HCT116 (cell line): ENCODE measurements around the gene PTPRA.

ENCODE experiments used
- CTCF ChIP-seq, 3 experiments: fragments of 200-600 bp in 1 of 3; sonication (generic) in 1 of 3; IDR thresholded peaks in 2 of 3; conservative IDR thresholded peaks in 1 of 3; 2 replicates each; pipeline ENCODE4 v1.5.1; 2012 to 2017; ENCODE audit warnings: low read depth in 2 of 3, low read length in 2 of 3, antibody characterized with exemption in 1 of 3, borderline replicate concordance in 1 of 3, control low read depth in 1 of 3, mild to moderate bottlenecking in 1 of 3, mixed read lengths in 1 of 3, mixed run types in 1 of 3, moderate library complexity in 1 of 3; ENCODE audit not compliant: insufficient read depth in 1 of 3
- EZH2 ChIP-seq: fragments of 200-600 bp; sonication (generic); IDR thresholded peaks from 2 replicates; pipeline ENCODE4 v1.6.1; 2017; ENCODE audit warnings: antibody characterized with exemption, mixed run types
- EZH2phosphoT487 ChIP-seq: fragments of 200-600 bp; IDR thresholded peaks from 2 replicates; pipeline ENCODE4 v1.6.1; 2018; ENCODE audit warnings: antibody characterized with exemption, borderline replicate concordance

- TF ChIP-seq CTCF (IDR thresholded peaks at IDR 0.05 in 2 of 3, conservative IDR thresholded peaks at IDR 0.05 in 1 of 3; ENCODE audit: borderline replicate concordance in 1 of 3, insufficient read depth in 1 of 3, low read depth in 2 of 3, low read length in 2 of 3): no peak
- TF ChIP-seq EZH2: no peak
- no peak for TF ChIP-seq EZH2phosphoT487
These were observed 138.5 kb downstream of the PTPRA start for GRCh38 chr20:3011752-3012151.
